ENCODE data around the gene LPIN3.
A peak's percentile ranks its signal among the peaks of the same experiment; 100 is the strongest.

The LPIN3 gene

GRCh38 chr20:41327178-41327577 lies 13.4 kb upstream of the LPIN3 start:
- DNase-seq = no peak

GRCh38 chr20:41329435-41330342 lies 10.9 kb upstream of the LPIN3 start:
- no peak for DNase-seq

- DNase-seq = no peak
Measured at GRCh38 chr20:41330343-41330720, 10.3 kb upstream of the LPIN3 start.

DNA sequence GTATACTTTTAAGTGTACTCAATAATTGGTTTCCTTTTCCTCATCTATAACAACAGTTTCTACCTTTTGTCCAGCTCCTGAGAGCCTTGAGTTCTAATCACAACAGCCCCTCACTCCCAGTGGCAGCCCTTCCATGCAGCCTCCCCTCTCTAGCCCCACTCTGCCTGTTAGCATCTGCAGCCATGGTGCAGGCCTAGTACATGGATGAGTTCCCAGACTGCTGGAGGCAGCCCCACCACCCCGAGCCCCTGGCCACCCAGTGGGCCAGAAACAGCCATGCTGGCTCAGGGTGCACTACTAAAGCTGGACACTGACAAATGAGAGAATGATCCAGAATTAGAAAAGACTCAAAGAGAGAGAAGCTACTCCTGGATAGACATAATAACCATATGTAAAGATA lies 9.7 kb upstream of the LPIN3 start:
- no peak for DNase-seq

- no peak for DNase-seq
Measured at GRCh38 chr20:41331731-41332130, 8.9 kb upstream of the LPIN3 start.

GRCh38 chr20:41334036-41334435 lies 6.6 kb upstream of the LPIN3 start:
- DNase-seq = no peak

DNA sequence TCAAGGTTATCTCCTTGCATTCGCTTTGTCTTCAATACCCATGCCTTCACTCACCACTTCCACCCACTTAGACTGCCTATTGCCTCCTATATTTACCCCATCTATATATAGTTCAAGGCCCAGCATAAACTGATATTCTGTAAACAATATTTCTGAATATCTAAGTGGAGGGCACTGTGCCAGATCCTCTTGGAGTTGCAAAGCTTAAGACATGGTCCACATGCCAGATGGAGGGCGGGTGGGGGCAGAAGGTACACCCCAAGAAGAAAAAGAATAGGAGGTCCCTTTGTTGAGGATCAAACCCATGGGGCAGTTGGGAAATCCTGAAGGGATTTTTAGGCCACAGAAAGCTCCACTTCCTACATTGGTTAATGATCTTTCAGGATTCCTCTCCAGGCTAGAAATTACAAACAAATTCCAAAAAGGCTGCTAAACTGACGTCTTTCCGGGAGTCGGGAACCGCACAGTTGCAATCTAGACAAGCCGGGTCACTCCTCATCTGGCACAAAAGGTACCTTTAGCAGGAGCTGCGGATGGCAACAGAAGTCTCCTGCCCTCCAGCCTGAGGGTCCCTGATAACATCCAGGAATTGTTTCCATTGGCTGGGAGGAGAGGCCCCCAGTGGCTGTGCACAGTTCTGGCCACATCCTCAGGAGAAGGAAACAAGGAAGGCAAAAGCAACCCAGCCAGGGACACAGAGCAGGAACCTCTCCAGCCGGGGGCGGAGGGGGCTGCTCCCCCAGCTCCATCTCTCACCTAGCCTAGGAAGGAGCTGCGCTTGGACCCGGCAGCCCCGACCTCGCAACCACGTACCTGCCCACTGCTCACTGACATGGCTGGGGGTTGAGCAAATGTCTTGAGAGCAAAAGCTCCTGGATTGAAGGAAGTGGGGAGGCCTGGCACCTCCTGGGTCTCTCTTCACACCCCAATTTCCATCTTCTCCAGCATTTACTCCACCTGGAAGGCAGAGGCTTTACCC lies 5.9 kb upstream of the LPIN3 start:
- DNase-seq = no peak

GRCh38 chr20:41335591-41335990 lies 5.0 kb upstream of the LPIN3 start:
- no peak for DNase-seq

GRCh38 chr20:41336711-41337492 lies 3.7 kb upstream of the LPIN3 start:
- DNase-seq = no peak

- peak; percentile 84 to 90 (median 88) for DNase-seq
Measured at GRCh38 chr20:41339957-41340326, 679 bp upstream of the LPIN3 start.

- no peak for DNase-seq
Measured at GRCh38 chr20:41342474-41343464, 2.1 kb downstream of the LPIN3 start.

DNA sequence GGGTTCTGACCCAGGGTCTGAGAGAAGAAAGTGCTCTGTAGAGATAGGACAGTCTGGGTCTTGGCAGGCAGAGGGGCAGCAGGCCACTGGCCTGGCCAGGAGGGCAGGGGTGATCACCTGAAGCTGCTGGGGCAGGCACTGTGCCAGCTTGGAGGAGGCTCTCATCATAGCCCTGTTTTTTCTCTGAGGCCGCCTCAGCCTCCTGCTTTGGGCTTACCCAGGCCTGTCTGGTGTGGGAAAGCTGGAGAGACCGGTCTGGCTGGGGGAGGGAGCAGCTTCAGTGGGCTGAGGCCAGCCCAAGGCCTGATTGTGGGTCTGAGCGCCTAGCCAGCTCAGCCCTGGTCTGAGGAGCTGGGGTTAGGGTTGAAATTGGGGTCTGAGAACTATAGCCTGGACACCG lies 3.9 kb downstream of the LPIN3 start:
- DNase-seq = no peak

GRCh38 chr20:41344938-41345728 lies 4.5 kb downstream of the LPIN3 start:
- no peak for DNase-seq

DNA sequence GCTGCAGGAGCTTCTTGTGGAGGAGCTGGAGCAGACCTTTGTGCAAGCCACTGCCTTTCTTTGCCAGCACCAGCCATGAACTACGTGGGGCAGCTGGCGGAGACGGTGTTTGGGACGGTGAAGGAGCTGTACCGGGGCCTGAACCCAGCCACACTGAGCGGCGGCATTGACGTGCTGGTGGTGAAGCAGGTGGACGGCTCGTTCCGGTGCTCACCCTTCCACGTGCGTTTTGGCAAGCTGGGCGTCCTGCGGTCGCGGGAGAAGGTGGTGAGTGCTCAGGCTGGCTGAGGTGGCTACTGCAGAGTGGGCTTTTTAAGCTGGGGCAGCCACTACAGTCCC lies 5.1 kb downstream of the LPIN3 start:
- DNase-seq = no peak

DNA sequence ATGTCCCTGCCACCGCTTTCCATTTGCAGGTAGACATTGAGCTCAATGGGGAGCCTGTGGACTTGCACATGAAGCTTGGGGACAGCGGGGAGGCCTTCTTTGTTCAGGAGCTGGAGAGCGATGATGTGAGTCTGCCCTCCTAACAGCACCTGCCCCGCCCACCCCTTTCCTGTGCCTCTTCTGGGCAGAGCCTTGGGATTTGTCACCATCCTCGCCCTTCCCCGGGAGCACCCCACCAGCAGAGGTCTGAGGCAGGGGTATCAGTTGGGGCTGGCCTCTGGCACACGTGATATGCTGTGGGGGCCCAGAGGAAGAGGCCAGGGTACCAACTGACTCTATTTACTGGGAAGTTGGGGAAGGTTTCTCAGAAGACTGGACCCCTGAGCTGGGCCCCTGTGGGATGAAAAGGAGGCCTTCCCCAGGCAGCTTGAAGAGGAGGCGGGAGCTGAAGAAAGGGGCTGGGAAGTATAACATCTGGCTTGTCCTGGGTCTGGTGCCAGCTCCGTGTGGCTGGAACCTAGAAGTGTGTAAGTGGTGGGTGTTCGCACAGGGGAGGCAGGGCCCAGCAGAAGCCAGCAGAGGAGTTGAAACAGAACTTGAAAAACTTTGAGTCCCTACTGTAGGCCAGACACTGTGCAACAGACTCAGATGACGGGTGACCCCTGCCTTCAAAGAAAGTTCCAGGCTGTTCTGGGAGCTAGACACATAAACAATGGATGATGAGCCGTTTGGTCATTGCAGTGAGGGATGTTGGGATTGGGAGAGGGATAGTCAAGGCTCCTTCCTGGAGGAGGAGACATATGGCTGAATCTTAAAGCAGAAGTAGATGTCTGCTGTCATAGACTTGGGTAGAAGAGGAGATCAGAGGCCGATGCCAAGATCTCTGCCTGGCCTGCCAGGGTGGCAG lies 7.2 kb downstream of the LPIN3 start:
- DNase-seq = no peak

DNA sequence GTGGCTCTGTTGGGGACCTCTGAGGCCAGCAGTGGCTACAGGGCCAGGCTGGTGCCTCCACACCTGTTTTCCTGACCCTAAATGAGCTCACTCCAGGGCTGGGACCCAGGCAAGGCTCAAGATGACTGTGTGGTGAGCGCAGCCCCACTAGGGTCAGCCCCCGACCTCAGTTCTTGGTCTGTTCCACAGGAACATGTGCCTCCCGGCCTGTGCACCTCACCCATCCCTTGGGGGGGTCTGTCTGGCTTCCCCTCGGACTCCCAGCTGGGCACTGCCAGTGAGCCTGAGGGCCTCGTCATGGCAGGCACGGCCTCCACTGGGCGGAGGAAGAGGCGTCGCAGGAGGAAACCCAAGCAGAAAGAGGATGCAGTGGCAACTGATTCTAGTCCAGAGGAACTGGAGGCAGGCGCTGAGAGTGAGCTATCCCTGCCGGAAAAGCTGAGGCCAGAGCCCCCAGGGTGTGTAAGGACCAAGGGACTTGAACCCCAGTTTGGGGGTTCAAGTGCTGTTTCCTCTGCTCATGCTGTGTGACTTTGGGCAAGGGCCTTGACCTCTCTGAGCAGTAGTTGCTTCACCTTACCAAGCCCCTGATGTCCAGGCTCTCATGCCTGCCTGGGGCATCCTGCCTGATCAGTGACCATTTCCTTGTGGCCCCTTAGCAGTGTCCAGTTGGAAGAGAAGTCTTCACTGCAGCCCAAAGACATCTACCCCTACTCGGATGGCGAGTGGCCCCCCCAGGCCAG lies 8.0 kb downstream of the LPIN3 start:
- DNase-seq = no peak

DNA sequence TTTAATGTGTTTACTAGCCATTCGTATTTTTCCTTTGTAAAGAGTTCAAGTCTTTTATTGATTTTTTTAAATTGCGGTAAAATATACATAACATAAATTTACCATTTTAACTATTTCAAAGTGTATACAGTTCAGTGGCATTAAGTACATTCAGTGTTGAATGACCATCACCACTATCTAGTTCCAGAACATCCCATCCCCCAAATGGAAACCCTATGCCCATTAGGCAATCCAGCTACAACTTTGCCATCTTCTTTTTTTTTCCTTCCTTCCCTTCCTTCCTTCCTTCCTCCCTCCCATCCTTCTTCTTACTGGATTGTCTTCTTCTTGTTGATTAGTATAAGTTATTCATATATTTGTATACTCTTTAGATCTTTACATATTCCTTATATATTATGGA lies 8.6 kb downstream of the LPIN3 start:
- no peak for DNase-seq

DNA sequence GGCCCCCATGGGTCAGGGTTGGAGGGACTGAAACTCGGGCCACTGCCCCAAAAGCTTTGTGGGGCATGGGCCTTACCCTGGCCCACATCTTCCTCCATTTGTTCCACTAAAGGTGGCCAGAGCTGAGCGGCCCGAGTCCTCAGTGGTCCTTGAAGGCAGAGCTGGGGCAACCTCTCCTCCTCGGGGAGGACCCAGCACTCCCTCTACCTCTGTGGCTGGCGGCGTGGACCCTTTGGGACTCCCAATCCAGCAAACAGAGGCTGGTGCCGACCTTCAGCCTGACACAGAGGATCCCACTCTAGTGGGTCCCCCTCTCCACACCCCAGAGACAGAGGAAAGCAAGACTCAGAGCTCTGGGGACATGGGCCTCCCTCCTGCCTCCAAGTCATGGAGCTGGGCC lies 9.3 kb downstream of the LPIN3 start:
- DNase-seq = no peak

GRCh38 chr20:41350408-41350962 lies 9.9 kb downstream of the LPIN3 start:
- DNase-seq = no peak

Data from NCI-H1417 (cell line).